B cell (primary cell): Measurements from ENCODE around the gene ZNF804B. TPM values are rescaled to one million over a fixed set of nuclear protein-coding genes. Genes with fewer than 3 reads are reported as not detected.

Source experiments
- ATAC-seq: fragments of 200-7000 bp; cut with Tn5 transposase; one replicate; pipeline ENCODE4 v1.10.0; 2021; ENCODE audit warnings: low read depth, mild to moderate bottlenecking, moderate number of reproducible peaks, moderate library complexity
- CTCF ChIA-PET: fragments of 350-600 bp; sonication (Branson Sonifier 250); formaldehyde crosslinking; loops from one replicate; lab custom pipeline; 2021; ENCODE audit warnings: antibody characterized with exemption, inconsistent platforms; lab: Charles Lee
- POLR2A ChIA-PET: fragments of 350-600 bp; sonication (Branson Sonifier 250); formaldehyde crosslinking; loops from one replicate; lab custom pipeline; 2021; ENCODE audit warnings: antibody characterized with exemption; lab: Charles Lee
- DNase-seq: peaks from one replicate; pipeline ENCODE4 v3.0.0; 2013
- H2AFZ ChIP-seq: 2 replicates; pipeline ENCODE4 v1.6.1; 2012; ENCODE audit warnings: mild to moderate bottlenecking, low read depth, low read length; ENCODE audit not compliant: insufficient read depth, poor library complexity, severe bottlenecking
- H3K27ac ChIP-seq, 2 donors: 1 replicate in 1 of 2; 2 replicates in 1 of 2; pipeline ENCODE4 v1.5.1; 2012 to 2013; ENCODE audit warnings: low read length in 2 of 2, mild to moderate bottlenecking in 2 of 2, moderate library complexity in 1 of 2
- H3K27me3 ChIP-seq, 4 experiments: fragments of 200-600 bp in 1 of 4; sonication (generic) in 1 of 4; replicated peaks in 1 of 4; 1 replicate in 2 of 4; 2 replicates in 2 of 4; pipeline versions ENCODE4 v1.6.1 to v1.7.0; 2013 to 2016; ENCODE audit warnings: low read length in 3 of 4, mild to moderate bottlenecking in 2 of 4, mixed read lengths in 1 of 4, moderate library complexity in 1 of 4; ENCODE audit not compliant: insufficient read depth in 4 of 4, control insufficient read depth in 3 of 4; ENCODE audit errors: control extremely low read depth in 1 of 4
- H3K36me3 ChIP-seq, 2 experiments: replicated peaks in 1 of 2; 1 replicate in 1 of 2; 2 replicates in 1 of 2; pipeline versions ENCODE4 v1.6.1 to v1.7.1; 2013; ENCODE audit warnings: low read length in 1 of 2; ENCODE audit not compliant: insufficient read depth in 2 of 2, control insufficient read depth in 1 of 2; ENCODE audit errors: control extremely low read depth in 1 of 2, extremely low read depth in 1 of 2
- H3K4me1 ChIP-seq, 2 donors: fragments of 200-600 bp in 1 of 2; sonication (generic) in 1 of 2; 1 replicate in 1 of 2; 2 replicates in 1 of 2; pipeline versions ENCODE4 v1.5.1 to v1.6.1; 2013 to 2017; ENCODE audit warnings: low read length in 2 of 2; ENCODE audit not compliant: control insufficient read depth in 2 of 2, insufficient read depth in 2 of 2
- H3K4me2 ChIP-seq: replicated peaks from 2 replicates; pipeline ENCODE3; 2012; ENCODE audit warnings: mild to moderate bottlenecking, low read depth, low read length; ENCODE audit not compliant: poor library complexity, severe bottlenecking
- H3K4me3 ChIP-seq, 5 experiments: fragments of 200-600 bp in 1 of 5; sonication (generic) in 1 of 5; 1 replicate in 3 of 5; 2 replicates in 2 of 5; pipeline versions ENCODE4 v1.5.1 to v1.7.0; 2011 to 2016; ENCODE audit warnings: low read length in 4 of 5, mild to moderate bottlenecking in 4 of 5, low read depth in 2 of 5, control low read depth in 1 of 5, moderate library complexity in 1 of 5; ENCODE audit not compliant: insufficient read depth in 1 of 5; ENCODE audit errors: control extremely low read depth in 1 of 5, extremely low read depth in 1 of 5
- H3K79me2 ChIP-seq: fragments of 200-600 bp; sonication (generic); one replicate; pipeline ENCODE4 v1.6.0; 2016; ENCODE audit warnings: low read length; ENCODE audit not compliant: control insufficient read depth, insufficient read depth
- H3K9ac ChIP-seq: fragments of 200-600 bp; sonication (generic); 2 replicates; pipeline ENCODE4 v1.6.1; 2017; ENCODE audit warnings: mild to moderate bottlenecking, low read length, moderate library complexity
- H3K9me3 ChIP-seq, 3 donors: one replicate each; pipeline versions ENCODE4 v1.6.1 to v1.7.1; 2013; ENCODE audit warnings: low read length in 2 of 3; ENCODE audit not compliant: control insufficient read depth in 2 of 3, insufficient read depth in 1 of 3; ENCODE audit errors: control extremely low read depth in 1 of 3
- H4K20me1 ChIP-seq: 2 replicates; pipeline ENCODE4 v1.6.0; 2012; ENCODE audit warnings: mild to moderate bottlenecking, low read length; ENCODE audit not compliant: insufficient read depth, control insufficient read depth, poor library complexity, severe bottlenecking
- H3K27ac Mint-ChIP-seq: one replicate; pipeline ENCODE4 v1.8.0; 2021; ENCODE audit warnings: mixed read lengths
- H3K27me3 Mint-ChIP-seq: one replicate; pipeline ENCODE4 v1.8.0; 2021; ENCODE audit warnings: mixed read lengths
- H3K4me1 Mint-ChIP-seq: one replicate; pipeline ENCODE4 v1.8.0; 2021; ENCODE audit warnings: mixed read lengths
- H3K4me3 Mint-ChIP-seq: one replicate; pipeline ENCODE4 v1.8.0; 2021; ENCODE audit warnings: mixed read lengths
- H3K9me3 Mint-ChIP-seq: one replicate; pipeline ENCODE4 v1.8.0; 2022; ENCODE audit warnings: mixed read lengths; ENCODE audit not compliant: insufficient read depth
- CTCF ChIP-seq: fragments of 200-600 bp; IDR thresholded peaks from one replicate; pipeline ENCODE4 v1.8.0; 2022; ENCODE audit warnings: antibody characterized with exemption, mild to moderate bottlenecking
- EZH2 ChIP-seq: IDR thresholded peaks from 2 replicates; pipeline ENCODE4 v1.6.1; 2012; ENCODE audit warnings: borderline replicate concordance, low read depth, mild to moderate bottlenecking, moderate library complexity, low read length; ENCODE audit not compliant: insufficient read depth, poor library complexity, severe bottlenecking
- WGBS: methylation state at CpG from one replicate; pipeline ENCODE4 v1.1.5; 2013; ENCODE audit warnings: missing lambda C conversion rate; ENCODE audit not compliant: insufficient coverage; 5-methylcytosine and 5-hydroxymethylcytosine counted together
- intact Hi-C: fragments of 100-400 bp; cut with micrococcal nuclease; formaldehyde crosslinking; loops from one replicate; pipeline ENCODE4 v1.10.0; 2022
- polyA plus RNA-seq: library from polyadenylated mRNA; depleted of rRNA; stranded (reverse); fragments of >200 nt; gene quantifications from 2 replicates; pipeline ENCODE4 v1.2.3, GENCODE V29; 2012
- total RNA-seq, 2 donors: library from RNA; stranded (reverse); fragments of 120-200 nt in 1 of 2; gene quantifications; 1 replicate in 1 of 2; 2 replicates in 1 of 2; pipeline versions ENCODE4 v1.2.3 to v1.2.4, GENCODE V29; 2013 to 2022

ZNF804B gene
- total and polyA plus RNA-seq, 2 donors (not counting 1 experiment from before 2014, with no cell fraction given) = not detected

- intact Hi-C loops = no loop called here
These were observed 106.9 kb downstream of the ZNF804B start for GRCh38 chr7:88866265-88866863.

GRCh38 chr7:88867158-88867557 lies 107.7 kb downstream of the ZNF804B start:
- Mint-ChIP-seq H3K27me3 (no peaks in the 10 kb centered on the region), H3K4me3 (no peak overlapping the region), H3K4me1 (no peaks in the 10 kb centered on the region), H3K9me3 (no peaks in the 10 kb centered on the region), H3K27ac (no peak overlapping the region)
- WGBS = 75% methylated on average over 2 of the region's 2 CpGs
- Histone ChIP-seq H3K27ac (no peak overlapping the region), H3K9ac (no peak overlapping the region), H3K36me3 (no peaks in the 10 kb centered on the region), H3K4me2 (no peak overlapping the region), H4K20me1 (no peaks in the 10 kb centered on the region), H3K4me1 (no peaks in the 10 kb centered on the region), H3K9me3 (peaks cover 0 to 6% (median 0%) of the 10 kb centered on the region in 3 donors), H3K79me2 (no peaks in the 10 kb centered on the region), H2AFZ (no peak overlapping the region), H3K4me3 (no peak overlapping the region), H3K27me3 (no peaks in the 10 kb centered on the region)
- TF ChIP-seq CTCF (no peak), EZH2 (no peak)
- ChIA-PET CTCF (no interaction called here), POLR2A (no interaction called here)
- DNase-seq (no peak), ATAC-seq (no peak)
- intact Hi-C loops = no loop called here

More at GRCh38 chr7:88866265-88866863, 106.9 kb downstream of the ZNF804B start:
- ATAC-seq = no peak
- H3K9me3 Mint-ChIP-seq = no peaks in the 10 kb centered on the region
- H3K9ac ChIP-seq = no peak overlapping the region
- no peak for DNase-seq
- 100% methylated on average over 1 of the region's 2 CpGs for WGBS
- H3K27me3 ChIP-seq = no peaks in the 10 kb centered on the region
- H3K79me2 ChIP-seq = no peaks in the 10 kb centered on the region
- ChIA-PET CTCF (no interaction called here), POLR2A (no interaction called here)
- H3K36me3 ChIP-seq = no peaks in the 10 kb centered on the region
- no peaks in the 10 kb centered on the region for H3K4me1 ChIP-seq
- H3K27me3 Mint-ChIP-seq = no peaks in the 10 kb centered on the region
- no peak for TF ChIP-seq EZH2
- no peak for TF ChIP-seq CTCF
- no peak overlapping the region for H2AFZ ChIP-seq
- no peak overlapping the region for H3K27ac ChIP-seq
- H3K27ac Mint-ChIP-seq = no peak overlapping the region
- peaks cover 0 to 6% (median 0%) of the 10 kb centered on the region in 3 donors for H3K9me3 ChIP-seq
- no peaks in the 10 kb centered on the region for H4K20me1 ChIP-seq
- H3K4me3 ChIP-seq = no peak overlapping the region
- no peak overlapping the region for H3K4me2 ChIP-seq
- H3K4me3 Mint-ChIP-seq = no peak overlapping the region
- no peaks in the 10 kb centered on the region for H3K4me1 Mint-ChIP-seq
